Amygdala (tissue), 56 donors: Measurements from ENCODE around the gene SNX7.

Source experiments
- DNase-seq, 56 donors: peaks; one replicate each; lab custom pipeline; 2025; lab: John Stamatoyannopoulos, UW

SNX7 gene, protein sequence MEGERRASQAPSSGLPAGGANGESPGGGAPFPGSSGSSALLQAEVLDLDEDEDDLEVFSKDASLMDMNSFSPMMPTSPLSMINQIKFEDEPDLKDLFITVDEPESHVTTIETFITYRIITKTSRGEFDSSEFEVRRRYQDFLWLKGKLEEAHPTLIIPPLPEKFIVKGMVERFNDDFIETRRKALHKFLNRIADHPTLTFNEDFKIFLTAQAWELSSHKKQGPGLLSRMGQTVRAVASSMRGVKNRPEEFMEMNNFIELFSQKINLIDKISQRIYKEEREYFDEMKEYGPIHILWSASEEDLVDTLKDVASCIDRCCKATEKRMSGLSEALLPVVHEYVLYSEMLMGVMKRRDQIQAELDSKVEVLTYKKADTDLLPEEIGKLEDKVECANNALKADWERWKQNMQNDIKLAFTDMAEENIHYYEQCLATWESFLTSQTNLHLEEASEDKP

GRCh38 chr1:98661544-98662355 is at the start of gene SNX7:
Gene SNX7 (plus strand): TSS chr1:98661721. CDS start chr1:98661732, 11 bp downstream.
- peak in 51 of 56 donors; percentile 6 to 82 (median 60) for DNase-seq

GRCh38 chr1:98637316-98637715 is 24.2 kb upstream of the SNX7 start:
- DNase-seq = no peak

DNA sequence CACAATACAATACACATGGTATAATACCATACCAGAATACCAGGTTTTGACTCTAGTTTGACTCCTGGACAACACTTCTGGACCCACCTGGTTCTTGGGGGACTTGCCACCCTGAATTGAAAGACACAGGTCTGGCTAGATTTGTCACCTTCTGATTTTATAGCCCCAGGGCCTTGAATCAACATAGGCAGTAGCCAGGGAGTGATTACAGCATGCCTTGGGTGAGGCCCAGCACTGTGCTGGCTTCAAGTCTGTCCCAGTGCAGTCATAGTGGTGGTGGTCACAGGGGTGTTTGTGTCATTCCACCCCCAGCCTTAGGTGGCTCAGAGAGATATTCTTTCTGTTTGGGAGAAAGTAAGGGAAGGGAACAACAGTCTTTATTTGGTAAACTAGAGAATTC is 23.3 kb upstream of the SNX7 start:
- no peak for DNase-seq

DNA sequence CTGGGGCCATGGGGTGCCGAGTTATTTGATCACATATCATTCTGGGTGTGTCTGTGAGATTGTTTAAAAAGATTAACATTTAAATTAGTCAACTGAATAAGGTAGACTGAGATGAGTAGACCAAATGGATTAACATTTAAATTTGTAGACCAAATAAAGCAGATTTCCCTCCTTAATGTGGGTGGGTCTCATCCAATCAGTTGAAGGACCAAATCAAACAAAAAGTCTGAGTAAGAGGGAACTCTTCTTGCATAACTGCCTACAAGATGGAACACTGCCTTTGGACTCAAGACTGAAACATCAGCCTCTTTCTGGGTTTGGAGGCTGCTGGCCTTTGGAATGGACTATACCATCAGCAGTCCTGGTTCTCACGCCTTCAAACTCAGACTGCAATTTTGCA is 17.0 kb upstream of the SNX7 start:
- DNase-seq = no peak

DNA sequence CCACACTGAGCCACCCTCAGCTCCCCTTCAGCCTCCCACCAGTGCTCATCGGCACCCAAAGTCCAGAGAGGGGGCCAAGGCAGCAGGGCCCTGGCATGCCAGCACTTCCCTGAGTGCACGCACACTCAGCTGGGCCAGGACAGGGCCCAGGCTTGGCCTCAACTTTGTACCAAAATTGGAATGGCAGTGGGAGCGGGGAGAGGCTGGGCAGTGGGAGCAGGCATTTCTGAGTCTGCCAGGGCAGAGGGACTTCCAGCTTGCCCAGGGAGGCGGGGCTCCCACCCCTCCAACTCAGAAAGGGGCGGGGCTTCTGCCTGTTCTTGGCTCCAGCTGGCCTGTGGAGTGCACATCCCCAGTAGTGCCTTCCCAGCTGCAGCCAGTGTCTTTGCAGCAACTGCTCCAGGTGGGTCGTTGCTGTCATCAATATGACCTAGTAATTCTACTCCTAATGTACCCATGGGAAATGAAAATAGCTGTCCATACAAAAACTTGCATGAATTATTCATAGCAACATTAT is 10.3 kb upstream of the SNX7 start:
- no peak for DNase-seq

GRCh38 chr1:98653123-98653522 is 8.4 kb upstream of the SNX7 start:
- DNase-seq = no peak

- no peak for DNase-seq
Measured at GRCh38 chr1:98659879-98660278, 1.6 kb upstream of the SNX7 start.

- DNase-seq = peak in 3 of 56 donors; percentile 35 to 70 (median 56)
Measured at GRCh38 chr1:98660940-98661543, 479 bp upstream of the SNX7 start.

- peak in 2 of 56 donors; percentile 52 to 72 for DNase-seq
Measured at GRCh38 chr1:98662356-98662670, 792 bp downstream of the SNX7 start.

GRCh38 chr1:98668733-98669132 is 7.2 kb downstream of the SNX7 start:
- DNase-seq = no peak

GRCh38 chr1:98669355-98670296 is 8.1 kb downstream of the SNX7 start:
- DNase-seq = no peak

GRCh38 chr1:98672189-98672588 is 10.7 kb downstream of the SNX7 start:
- DNase-seq = no peak

GRCh38 chr1:98674075-98674781 is 12.7 kb downstream of the SNX7 start:
- DNase-seq = no peak

GRCh38 chr1:98675282-98675681 is 13.8 kb downstream of the SNX7 start:
- DNase-seq = no peak

DNA sequence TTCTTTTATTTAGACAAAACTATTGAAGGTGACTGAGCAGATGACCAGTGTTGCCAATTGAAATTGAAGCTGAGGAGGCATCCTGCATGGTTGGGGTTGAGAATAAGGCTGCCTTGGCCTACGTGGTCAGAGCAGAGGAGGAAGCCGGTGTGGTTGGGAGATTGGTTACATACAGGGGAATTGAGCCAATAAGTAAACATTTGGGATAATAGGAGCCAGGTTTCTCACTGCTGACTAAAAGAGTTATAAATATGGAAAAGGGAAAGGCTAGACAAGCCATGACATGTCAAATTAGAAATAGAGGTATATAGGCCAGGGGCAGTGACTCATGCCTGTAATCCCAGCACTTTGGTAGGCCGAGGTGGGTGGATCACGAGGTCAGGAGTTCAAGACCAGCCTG is 15.8 kb downstream of the SNX7 start:
- DNase-seq = no peak

DNA sequence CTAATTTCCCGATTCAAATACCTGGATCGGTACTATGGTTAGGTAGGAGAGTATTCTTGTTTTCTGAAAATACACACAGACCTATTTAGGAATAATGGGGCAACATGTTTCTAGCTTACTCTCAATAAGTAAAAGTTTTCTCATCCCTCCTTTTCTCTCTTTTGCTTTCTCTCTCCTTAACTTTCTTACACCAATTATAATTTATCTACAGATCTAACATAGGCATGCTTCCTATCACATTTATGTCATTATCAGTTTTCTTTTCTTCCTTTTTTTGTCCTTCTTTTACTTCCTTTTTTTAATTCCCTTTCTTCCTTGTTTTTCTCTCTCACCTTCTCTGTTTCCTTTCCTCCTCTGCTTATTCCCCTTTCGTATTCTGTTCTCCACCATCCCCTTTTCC is 20.3 kb downstream of the SNX7 start:
- no peak for DNase-seq

DNA sequence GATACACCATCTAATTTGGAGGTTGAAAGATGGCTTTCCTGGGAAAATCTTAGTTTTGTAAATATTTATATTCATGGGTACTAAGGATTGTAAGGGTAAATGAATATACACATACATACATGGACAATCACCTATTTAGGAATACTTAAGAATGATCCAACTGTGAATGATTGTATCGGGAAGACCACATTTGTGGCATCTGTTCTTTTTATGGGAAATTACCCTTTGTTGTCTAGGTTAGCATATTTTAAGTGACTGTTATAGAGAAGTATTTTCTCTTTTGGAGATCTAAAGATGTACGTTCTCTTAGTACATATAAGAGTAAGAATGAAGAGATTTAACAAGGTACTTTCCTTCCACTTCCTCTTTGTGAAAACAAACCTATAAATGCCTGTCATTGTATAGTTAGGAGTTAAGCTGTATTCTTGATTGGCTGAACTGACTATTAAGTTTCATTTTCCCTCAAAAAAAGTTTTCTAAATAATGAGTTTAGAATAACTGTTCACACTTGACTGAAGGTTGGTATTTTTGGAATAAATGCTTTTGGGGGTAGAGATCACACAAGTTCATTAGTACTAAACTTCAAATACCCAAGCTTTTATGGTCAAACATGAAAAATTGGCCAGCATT is 26.7 kb downstream of the SNX7 start:
- no peak for DNase-seq

- DNase-seq = no peak
Measured at GRCh38 chr1:98690576-98690975, 29.1 kb downstream of the SNX7 start.

GRCh38 chr1:98692482-98692881 is 31.0 kb downstream of the SNX7 start:
- DNase-seq = no peak
